ENCODE results near the gene ABCB9. TPM values are rescaled to one million over a fixed set of nuclear protein-coding genes. Genes with fewer than 3 reads are reported as not detected.

The ABCB9 gene
- total RNA-seq, 1 experiment from 2014 or later, result 6.3 TPM

DNA sequence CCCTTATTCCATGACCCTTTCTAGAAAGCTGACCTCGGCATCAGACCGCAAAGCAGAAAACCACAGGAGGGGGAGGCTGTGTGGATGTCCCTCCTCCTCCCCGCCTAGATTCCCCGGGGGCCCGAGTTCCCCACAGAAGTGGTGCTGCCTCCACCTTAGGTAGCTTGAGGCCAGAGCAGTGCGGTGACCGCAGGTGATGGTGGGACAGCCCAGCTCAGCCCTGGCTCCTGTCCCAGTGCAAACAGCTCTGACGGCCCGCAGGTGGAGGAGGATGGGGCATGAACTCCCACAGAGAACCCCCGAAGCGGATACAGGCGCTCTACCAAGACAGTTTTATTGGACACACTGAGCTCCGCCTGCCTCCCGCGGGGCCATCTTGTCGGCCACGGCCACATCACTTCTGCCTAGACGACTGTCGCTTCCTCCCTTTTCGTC lies 33.7 kb upstream of the ABCB9 start (continued):
- TF ChIP-seq, protein P1, sequence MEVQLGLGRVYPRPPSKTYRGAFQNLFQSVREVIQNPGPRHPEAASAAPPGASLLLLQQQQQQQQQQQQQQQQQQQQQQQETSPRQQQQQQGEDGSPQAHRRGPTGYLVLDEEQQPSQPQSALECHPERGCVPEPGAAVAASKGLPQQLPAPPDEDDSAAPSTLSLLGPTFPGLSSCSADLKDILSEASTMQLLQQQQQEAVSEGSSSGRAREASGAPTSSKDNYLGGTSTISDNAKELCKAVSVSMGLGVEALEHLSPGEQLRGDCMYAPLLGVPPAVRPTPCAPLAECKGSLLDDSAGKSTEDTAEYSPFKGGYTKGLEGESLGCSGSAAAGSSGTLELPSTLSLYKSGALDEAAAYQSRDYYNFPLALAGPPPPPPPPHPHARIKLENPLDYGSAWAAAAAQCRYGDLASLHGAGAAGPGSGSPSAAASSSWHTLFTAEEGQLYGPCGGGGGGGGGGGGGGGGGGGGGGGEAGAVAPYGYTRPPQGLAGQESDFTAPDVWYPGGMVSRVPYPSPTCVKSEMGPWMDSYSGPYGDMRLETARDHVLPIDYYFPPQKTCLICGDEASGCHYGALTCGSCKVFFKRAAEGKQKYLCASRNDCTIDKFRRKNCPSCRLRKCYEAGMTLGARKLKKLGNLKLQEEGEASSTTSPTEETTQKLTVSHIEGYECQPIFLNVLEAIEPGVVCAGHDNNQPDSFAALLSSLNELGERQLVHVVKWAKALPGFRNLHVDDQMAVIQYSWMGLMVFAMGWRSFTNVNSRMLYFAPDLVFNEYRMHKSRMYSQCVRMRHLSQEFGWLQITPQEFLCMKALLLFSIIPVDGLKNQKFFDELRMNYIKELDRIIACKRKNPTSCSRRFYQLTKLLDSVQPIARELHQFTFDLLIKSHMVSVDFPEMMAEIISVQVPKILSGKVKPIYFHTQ (CRISPR knock-in tag; IDR thresholded peaks at IDR 0.05), result no peak
- TF ChIP-seq, protein P2, sequence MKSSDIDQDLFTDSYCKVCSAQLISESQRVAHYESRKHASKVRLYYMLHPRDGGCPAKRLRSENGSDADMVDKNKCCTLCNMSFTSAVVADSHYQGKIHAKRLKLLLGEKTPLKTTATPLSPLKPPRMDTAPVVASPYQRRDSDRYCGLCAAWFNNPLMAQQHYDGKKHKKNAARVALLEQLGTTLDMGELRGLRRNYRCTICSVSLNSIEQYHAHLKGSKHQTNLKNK (CRISPR knock-in tag; IDR thresholded peaks at IDR 0.05), result no peak
- no peak for TF ChIP-seq MXD4 (CRISPR knock-in tag; IDR thresholded peaks at IDR 0.05; ENCODE audit: borderline replicate concordance)
- TF ChIP-seq, protein P3, sequence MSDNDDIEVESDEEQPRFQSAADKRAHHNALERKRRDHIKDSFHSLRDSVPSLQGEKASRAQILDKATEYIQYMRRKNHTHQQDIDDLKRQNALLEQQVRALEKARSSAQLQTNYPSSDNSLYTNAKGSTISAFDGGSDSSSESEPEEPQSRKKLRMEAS (CRISPR knock-in tag; IDR thresholded peaks at IDR 0.05), result no peak
- TF ChIP-seq RORB (CRISPR knock-in tag; IDR thresholded peaks at IDR 0.05), result no peak

DNA sequence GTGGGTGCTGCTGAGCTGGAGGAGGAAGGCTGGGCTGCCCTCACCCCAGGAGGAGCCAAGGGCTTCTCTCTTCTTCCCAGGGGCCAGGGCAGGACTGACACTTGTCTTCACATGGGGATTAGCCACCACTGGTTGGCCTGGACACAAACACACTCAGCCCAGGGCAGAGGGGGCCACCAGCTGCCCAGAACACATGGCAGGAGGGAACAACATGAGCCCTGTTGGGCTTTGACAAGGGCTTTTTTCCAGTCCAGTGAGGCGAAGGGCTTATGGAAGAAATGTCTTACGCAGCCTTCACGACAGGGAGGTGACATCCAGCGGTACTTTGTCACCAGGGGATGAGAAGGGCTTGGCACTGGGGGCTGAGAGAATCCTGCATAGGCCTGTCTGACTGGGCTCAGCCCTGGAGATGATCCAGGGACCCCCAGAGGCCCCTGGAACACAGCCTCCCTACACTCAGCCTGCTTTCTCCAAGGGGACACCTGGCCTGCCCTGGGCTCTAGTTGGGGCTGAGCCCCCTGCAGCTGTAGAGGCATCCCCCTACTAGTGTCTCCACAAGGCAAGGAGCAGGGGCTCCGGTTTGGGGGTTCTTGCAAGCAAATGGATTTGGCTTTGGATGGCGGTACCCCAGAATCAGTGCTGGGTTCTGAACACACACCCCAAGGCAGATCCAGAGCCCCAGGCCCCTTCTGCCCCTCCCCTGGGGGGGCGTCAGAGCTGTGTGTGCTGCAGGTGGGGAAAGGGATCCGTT lies 33.1 kb upstream of the ABCB9 start:
- CTCF ChIA-PET, result interaction anchor here (0.6 to 1.8 kb wide), 3 partner anchors 10 to 44 kb away, joined by 3 to 6 read pairs (median 3); no protein-coding TSS in a partner anchor
- no peaks in the 10 kb centered on the region for H3K36me3 Mint-ChIP-seq
- H3K9me3 Mint-ChIP-seq, result no peaks in the 10 kb centered on the region
- ATAC-seq (no peak), DNase-seq (ENCODE audit: low spot score) (no peak)
- no peak overlapping the region for H3K27ac Mint-ChIP-seq
- TF ChIP-seq, protein P4, sequence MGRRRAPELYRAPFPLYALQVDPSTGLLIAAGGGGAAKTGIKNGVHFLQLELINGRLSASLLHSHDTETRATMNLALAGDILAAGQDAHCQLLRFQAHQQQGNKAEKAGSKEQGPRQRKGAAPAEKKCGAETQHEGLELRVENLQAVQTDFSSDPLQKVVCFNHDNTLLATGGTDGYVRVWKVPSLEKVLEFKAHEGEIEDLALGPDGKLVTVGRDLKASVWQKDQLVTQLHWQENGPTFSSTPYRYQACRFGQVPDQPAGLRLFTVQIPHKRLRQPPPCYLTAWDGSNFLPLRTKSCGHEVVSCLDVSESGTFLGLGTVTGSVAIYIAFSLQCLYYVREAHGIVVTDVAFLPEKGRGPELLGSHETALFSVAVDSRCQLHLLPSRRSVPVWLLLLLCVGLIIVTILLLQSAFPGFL (CRISPR knock-in tag; IDR thresholded peaks at IDR 0.05; ENCODE audit: borderline replicate concordance), result no peak
- TF ChIP-seq SMAD4 (CRISPR knock-in tag; IDR thresholded peaks at IDR 0.05), result no peak
- TF ChIP-seq, protein P5, sequence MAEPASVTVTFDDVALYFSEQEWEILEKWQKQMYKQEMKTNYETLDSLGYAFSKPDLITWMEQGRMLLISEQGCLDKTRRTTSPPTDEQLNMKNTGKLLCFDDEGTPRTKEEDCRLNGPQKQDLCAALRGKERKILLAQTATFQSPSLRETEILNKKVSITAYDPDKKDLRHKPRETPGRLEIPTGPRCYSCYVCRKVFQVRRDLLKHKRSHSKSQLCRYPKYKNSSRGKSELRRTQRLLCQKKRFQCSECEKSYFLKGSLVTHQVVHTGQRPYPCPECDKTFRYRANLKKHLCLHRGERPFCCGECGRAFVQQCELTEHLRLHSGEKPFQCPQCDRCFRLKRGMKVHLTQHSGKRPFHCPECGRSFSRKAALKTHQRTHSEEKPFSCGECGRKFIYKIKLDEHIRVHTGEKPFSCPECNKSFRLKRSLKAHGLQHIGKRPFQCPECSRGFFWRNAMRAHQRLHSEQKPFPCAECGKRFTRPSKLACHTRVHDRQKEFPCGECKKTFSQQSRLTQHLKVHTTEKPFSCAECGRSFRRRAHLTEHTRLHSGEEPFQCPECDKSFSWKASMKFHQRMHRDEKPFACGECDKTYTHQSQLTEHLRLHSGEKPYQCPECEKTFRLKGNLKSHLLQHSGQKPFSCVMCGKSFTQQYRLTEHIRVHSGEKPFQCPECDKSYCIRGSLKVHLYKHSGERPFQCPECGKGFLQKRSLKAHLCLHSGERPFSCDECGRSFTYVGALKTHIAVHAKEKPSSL (CRISPR knock-in tag; conservative IDR thresholded peaks at IDR 0.05), result no peak
- TF ChIP-seq, protein P6, sequence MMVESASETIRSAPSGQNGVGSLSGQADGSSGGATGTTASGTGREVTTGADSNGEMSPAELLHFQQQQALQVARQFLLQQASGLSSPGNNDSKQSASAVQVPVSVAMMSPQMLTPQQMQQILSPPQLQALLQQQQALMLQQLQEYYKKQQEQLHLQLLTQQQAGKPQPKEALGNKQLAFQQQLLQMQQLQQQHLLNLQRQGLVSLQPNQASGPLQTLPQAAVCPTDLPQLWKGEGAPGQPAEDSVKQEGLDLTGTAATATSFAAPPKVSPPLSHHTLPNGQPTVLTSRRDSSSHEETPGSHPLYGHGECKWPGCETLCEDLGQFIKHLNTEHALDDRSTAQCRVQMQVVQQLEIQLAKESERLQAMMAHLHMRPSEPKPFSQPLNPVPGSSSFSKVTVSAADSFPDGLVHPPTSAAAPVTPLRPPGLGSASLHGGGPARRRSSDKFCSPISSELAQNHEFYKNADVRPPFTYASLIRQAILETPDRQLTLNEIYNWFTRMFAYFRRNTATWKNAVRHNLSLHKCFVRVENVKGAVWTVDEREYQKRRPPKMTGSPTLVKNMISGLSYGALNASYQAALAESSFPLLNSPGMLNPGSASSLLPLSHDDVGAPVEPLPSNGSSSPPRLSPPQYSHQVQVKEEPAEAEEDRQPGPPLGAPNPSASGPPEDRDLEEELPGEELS (CRISPR knock-in tag; IDR thresholded peaks at IDR 0.05), result no peak
- TF ChIP-seq RORB (CRISPR knock-in tag; IDR thresholded peaks at IDR 0.05), result no peak
- no peak for TF ChIP-seq TEAD1 (CRISPR knock-in tag; IDR thresholded peaks at IDR 0.05)
- TF ChIP-seq, protein P7, sequence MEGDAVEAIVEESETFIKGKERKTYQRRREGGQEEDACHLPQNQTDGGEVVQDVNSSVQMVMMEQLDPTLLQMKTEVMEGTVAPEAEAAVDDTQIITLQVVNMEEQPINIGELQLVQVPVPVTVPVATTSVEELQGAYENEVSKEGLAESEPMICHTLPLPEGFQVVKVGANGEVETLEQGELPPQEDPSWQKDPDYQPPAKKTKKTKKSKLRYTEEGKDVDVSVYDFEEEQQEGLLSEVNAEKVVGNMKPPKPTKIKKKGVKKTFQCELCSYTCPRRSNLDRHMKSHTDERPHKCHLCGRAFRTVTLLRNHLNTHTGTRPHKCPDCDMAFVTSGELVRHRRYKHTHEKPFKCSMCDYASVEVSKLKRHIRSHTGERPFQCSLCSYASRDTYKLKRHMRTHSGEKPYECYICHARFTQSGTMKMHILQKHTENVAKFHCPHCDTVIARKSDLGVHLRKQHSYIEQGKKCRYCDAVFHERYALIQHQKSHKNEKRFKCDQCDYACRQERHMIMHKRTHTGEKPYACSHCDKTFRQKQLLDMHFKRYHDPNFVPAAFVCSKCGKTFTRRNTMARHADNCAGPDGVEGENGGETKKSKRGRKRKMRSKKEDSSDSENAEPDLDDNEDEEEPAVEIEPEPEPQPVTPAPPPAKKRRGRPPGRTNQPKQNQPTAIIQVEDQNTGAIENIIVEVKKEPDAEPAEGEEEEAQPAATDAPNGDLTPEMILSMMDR (IDR thresholded peaks at IDR 0.05), result no peak
- TF ChIP-seq, protein P8, sequence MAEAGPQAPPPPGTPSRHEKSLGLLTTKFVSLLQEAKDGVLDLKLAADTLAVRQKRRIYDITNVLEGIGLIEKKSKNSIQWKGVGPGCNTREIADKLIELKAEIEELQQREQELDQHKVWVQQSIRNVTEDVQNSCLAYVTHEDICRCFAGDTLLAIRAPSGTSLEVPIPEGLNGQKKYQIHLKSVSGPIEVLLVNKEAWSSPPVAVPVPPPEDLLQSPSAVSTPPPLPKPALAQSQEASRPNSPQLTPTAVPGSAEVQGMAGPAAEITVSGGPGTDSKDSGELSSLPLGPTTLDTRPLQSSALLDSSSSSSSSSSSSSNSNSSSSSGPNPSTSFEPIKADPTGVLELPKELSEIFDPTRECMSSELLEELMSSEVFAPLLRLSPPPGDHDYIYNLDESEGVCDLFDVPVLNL (CRISPR knock-in tag; IDR thresholded peaks at IDR 0.05; ENCODE audit: borderline replicate concordance, low read depth), result no peak
- TF ChIP-seq SP1 (CRISPR knock-in tag; conservative IDR thresholded peaks at IDR 0.05), result no peak
- POLR2A ChIA-PET, result no interaction called here
- no peak overlapping the region for H3K4me3 Mint-ChIP-seq
- H3K4me1 Mint-ChIP-seq, result no peaks in the 10 kb centered on the region
- no peaks in the 10 kb centered on the region for H3K27me3 Mint-ChIP-seq (ENCODE audit: low read depth)
